Midbrain (tissue), 1 donor: Measurements from ENCODE around the gene CADPS.
"Not testable (repeated sequence)": the region's sequence is repeated elsewhere in the genome, so short reads cannot be mapped to it uniquely, and the experiment has no call there.

ENCODE experiments used
- DNase-seq: peaks from one replicate; lab custom pipeline; 2025; lab: John Stamatoyannopoulos, UW

The CADPS gene

GRCh38 chr3:62600033-62600432, 275.2 kb downstream of the CADPS start:
- no peak for DNase-seq

DNA sequence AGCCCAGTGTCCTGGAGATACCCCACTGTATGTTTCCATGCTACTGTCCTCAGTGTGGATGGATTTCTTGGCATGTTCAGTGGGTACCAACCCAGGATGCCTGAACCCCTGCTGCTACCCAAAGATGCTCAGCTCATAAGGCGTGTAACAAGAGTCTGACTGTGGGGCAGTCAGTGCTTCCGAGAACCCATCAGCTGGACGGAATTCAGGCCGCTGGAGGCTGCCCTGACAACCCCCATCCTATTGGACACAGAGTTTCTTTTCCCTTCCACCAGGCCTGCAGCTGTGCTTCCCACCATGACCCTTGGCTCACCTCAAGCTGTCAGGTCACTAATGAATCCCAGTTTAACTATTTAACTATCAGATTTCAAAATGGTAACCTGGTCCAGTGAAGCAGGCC, 277.7 kb downstream of the CADPS start:
- no peak for DNase-seq

DNA sequence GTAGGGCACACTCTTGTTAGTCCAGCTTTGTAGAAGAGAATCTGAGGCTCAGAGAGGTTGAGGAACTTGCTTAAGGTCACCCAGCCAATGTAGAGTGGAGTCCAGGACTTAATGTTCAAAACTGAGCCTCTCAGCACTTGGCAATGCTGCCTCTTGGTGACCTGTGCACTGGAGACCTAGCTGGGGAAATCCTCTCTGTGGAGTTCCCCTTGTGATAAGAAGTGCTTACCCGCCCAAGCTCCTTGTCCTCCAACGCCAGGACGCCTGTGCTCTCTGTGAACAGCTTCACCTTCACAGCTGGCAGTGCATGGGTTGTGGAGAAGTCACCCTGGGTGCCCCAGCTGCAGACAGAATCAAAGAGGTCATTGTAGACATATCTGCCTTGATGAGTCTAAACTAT, 282.8 kb downstream of the CADPS start:
- DNase-seq, result no peak

DNA sequence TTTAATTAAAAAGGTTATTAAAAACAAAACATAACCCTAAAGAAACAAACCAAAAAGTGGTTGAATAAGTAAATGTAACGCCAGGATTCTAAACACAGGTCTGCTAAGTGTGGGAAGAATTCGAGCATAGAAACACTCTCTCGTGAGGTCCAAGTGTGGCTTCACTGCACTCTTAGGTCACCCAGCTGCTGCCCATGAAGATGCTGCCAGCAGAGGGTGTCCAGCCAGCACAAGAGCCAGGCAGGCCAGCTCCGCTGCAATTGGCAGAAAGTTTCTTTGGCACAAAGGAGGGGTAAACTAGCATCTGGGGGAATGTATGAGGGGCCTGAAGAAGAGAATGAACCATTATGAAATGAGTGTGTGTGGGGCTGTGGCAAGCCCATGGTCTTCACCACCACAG, 286.1 kb downstream of the CADPS start:
- DNase-seq, result no peak

DNA sequence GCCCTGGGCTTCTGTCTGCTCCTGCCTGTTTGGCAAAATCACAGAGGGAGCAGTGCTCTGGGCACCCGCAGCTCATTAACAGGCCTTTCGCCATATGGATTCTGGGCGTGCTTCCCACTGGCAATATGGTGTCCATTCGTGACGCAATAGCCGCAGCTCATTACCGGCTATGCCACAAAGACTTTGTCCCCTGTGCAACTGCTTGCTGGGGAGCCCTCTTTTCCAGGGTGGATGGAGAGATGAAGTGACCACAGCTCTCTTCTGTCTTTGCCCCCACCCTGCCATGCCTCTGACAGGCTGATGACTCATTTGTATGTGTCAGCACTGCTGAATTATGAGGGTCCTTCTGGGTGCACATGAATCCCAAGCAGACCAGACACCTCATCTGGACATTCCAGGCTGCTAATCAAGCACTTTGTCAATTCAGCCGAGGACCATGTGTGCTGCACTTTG, 287.6 kb downstream of the CADPS start:
- DNase-seq, result no peak

- DNase-seq, result no peak
Measured at GRCh38 chr3:62587169-62587568, 288.0 kb downstream of the CADPS start.

DNA sequence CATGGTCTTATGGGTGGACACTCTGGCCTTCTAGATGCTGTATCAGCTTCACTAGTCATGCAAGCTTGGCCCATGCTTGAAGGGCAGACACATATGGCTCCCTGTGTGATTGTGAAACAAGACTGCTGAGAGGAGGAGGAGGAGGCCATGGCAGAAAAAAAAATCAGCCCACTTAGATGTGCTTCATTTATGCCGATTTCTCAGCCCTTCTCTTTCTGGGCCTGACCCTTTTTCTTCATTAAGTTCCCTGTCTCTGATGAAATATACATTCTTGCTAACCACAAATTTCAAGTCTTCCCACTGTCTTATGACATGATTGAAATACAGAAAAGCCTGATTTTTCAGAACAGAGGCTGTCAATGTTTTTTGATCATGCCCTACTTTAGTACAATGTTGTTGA, 288.9 kb downstream of the CADPS start:
- no peak for DNase-seq

GRCh38 chr3:62585861-62586260, 289.4 kb downstream of the CADPS start:
- DNase-seq, result no peak

DNA sequence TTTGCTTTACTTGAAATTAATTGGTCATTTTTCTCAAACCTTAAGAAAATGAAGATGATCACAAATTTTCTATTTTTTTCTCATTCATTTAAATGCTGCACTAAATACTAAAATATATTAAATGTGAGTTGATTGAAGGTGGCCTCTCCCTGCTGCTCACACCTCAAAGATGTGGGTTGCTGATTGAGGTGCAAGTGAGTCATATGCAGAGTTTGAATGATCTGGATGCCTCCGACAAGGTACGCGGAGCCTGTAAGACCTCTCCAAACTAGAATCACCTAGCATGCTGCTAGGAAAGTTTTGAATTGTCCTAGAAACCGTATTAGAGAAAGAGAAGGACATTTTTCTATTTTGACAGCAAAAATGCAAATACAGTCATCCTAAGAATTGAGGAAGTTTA, 290.6 kb downstream of the CADPS start:
- no peak for DNase-seq

- no peak for DNase-seq
Measured at GRCh38 chr3:62582495-62583172, 292.6 kb downstream of the CADPS start.

DNA sequence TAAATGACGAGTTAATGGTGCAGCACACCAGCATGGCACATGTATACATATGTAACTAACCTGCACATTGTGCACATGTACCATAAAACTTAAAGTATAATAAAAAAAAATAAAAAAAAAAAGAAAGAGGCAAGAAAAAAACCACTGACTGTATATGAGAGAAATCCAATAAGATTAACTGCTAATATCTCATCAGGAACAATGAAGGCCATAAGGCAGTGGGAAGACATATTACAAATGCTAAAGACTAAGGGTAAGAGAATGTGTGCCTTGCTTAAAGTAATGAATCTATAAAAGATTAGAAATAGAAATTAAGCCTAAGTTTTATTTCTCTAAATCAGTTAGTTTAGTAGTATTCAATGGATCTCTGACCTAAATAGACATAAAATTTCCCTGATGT, 294.7 kb downstream of the CADPS start:
- DNase-seq, result not testable (repeated sequence)

GRCh38 chr3:62577153-62577552, 298.1 kb downstream of the CADPS start:
- DNase-seq, result no peak

DNA sequence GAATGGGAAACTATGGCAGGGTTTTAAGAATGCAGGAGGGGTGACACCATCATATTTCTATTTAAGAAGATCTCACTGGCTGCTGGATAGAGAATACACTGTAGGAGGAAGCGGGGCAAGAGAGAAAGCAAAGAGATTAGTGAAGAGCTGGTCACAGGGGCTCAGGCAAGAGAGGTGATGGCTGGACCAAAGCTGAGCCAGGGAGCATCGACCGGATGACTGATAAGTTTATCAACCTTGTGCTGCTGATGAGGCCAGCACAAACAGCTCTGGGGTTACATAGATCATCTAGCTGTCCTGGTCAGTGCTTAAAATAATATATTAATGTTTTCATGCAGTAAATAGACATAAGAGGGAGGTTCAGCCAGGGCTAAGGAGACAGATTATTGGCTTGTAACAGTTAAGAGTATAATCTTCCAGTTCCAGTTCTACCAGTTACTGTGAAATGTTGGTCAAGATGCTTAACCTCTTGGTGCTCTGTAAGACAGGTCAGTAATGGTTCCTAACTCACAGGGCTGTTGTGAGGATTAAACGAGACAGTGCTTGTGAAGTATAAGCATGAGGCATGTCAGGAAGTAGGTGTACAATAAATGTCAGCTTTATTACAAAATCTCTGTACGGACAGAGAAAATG, 300.8 kb downstream of the CADPS start:
- no peak for DNase-seq

DNA sequence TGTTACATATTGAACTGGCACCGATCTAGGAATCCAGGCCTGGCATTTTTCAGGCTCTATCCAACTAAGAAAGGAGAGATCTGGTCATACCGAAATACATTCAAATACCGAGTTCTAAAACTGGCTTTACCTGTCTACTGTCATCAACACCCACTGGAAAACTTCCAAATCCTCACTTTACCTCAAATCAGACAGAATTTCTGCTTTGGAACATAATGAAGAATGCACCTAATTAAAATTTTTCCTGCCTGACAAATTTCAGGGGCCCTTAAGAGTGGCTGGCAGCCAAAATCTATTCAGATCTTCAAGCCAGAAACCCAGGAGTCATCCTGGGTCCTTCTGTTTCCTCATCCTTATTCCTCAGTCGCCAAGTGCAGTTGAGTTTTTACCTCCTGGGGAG, 303.3 kb downstream of the CADPS start:
- DNase-seq, result no peak

DNA sequence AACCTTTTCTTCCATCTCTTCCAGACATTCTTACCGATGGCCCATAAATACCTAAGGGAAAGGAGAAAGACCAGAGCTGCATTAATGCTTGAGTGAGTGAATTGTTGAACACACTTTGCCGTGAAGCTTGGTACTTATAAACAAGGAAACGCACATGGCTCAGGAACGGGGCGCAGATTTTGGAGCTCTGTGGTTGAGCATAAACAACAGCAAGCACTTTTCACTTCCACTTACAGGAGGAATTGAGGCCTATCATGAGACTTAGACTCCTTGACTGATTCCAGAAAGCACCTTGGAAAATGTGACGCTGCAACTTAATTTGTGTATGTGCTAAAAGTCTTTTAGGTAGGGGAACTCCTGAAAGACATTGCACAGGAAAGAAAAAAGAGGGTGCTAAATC, 304.3 kb downstream of the CADPS start:
- no peak for DNase-seq

- no peak for DNase-seq
Measured at GRCh38 chr3:62569609-62570008, 305.6 kb downstream of the CADPS start.

- DNase-seq, result no peak
Measured at GRCh38 chr3:62567097-62568021, 307.9 kb downstream of the CADPS start.

- DNase-seq, result no peak
Measured at GRCh38 chr3:62566022-62566557, 309.1 kb downstream of the CADPS start.

GRCh38 chr3:62562596-62562995, 312.6 kb downstream of the CADPS start:
- no peak for DNase-seq

DNA sequence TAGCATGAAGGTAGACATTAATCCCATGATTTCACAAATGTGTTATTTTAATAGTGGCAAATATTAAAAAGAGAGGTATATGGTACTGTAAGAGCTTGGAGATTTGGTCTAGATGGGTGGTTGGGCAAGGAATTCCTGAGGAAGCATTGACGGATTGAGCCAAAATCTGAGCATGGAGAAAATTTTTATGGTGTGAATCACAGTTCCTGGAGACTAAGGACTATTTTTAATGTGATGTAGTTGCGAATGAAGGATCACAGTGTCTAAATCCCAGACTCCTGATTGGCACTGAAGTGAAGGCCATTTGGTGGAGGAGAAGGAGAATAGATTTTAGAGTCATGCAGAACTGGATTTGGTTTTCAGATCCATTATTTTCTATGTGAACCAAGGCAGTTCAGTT, 313.2 kb downstream of the CADPS start:
- no peak for DNase-seq

DNA sequence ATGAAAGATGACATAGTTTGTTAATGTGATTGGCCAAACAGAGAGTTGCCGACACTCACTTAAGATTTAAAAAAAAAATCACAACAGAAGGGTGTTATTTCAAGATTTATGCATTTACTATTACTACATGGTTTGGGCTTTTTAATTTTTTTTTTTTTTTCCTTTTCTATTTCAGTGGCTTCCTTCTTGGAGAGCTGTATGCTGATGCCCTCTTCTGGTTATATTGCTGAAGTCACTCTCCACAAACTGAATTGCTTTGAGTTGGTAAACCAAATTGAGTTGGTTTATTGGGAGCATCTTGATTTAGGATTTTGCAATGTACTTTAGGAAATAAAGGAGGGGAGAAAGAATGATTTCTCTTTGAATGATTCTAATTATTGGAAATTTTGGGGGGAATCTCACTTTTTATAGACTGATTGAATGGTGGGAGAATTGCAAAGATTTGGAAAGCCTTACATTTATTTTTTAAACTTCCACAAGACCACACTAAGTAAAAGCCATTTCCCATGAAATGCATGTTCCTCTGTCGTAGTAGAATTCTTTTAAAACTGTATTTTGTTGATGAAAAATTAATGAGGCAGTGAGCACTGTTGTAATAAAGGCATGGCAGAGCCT, 315.3 kb downstream of the CADPS start:
- peak; percentile 20 for DNase-seq

DNA sequence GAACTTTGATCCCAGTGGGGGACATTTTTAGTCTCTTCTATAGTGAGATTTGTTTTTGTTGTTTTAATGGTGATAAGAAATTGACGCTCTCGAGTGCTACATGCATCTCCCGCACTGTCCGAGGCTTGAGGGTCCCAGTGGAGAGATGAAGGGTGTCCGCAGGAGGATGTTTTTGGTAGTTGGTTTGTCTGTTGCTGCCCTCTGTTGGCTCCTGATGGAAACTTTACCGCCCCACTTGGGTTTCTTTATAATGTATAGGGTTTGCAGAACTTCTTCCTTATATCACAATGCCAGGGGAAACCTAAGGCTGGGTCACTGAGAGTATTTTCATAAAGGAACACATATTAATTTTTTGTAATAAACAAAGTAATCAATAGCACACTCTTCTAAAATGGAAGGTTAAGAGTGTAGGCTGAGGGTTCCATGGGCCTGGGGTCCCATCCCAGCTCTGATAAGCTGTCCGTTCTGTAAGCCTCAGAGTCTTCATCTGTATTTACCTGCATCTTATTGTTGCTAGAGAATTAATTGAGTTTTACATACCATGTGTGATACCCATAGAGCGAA, 316.6 kb downstream of the CADPS start:
- DNase-seq, result no peak
